WTC11 (cell line): Measurements from ENCODE around the gene LUC7L. TPM values are rescaled to one million over a fixed set of nuclear protein-coding genes. Genes with fewer than 3 reads are reported as not detected.

ENCODE experiments used
- ATAC-seq: fragments of 200-7000 bp; cut with Tn5 transposase; 2 replicates; pipeline ENCODE4 v1.10.0; 2021; ENCODE audit warnings: mild to moderate bottlenecking, moderate library complexity
- CTCF ChIA-PET: fragments of 300-600 bp; sonication (Branson Sonifier 250); formaldehyde crosslinking; loops from one replicate; lab custom pipeline; 2021; ENCODE audit warnings: antibody characterized with exemption; lab: Charles Lee
- POLR2A ChIA-PET: fragments of 350-600 bp; sonication (Branson Sonifier 250); formaldehyde crosslinking; loops from one replicate; lab custom pipeline; 2021; ENCODE audit warnings: antibody characterized with exemption; lab: Charles Lee
- DNase-seq: peaks from one replicate; pipeline ENCODE4 v3.0.0; 2021; ENCODE audit warnings: low spot score
- H3K27ac Mint-ChIP-seq: 2 replicates; pipeline ENCODE4 v1.8.0; 2021; ENCODE audit warnings: mixed read lengths
- H3K27me3 Mint-ChIP-seq: 2 replicates; pipeline ENCODE4 v1.8.0; 2021; ENCODE audit warnings: low read depth, mild to moderate bottlenecking, moderate library complexity, mixed read lengths
- H3K36me3 Mint-ChIP-seq: 2 replicates; pipeline ENCODE4 v1.8.0; 2021; ENCODE audit warnings: mixed read lengths
- H3K4me1 Mint-ChIP-seq: 2 replicates; pipeline ENCODE4 v1.8.0; 2022; ENCODE audit warnings: mixed read lengths
- H3K4me3 Mint-ChIP-seq: 2 replicates; pipeline ENCODE4 v1.8.0; 2021; ENCODE audit warnings: mild to moderate bottlenecking, moderate library complexity, mixed read lengths
- H3K9me3 Mint-ChIP-seq: 2 replicates; pipeline ENCODE4 v1.8.0; 2021; ENCODE audit warnings: mixed read lengths
- ARID4B ChIP-seq: sonication (generic); formaldehyde crosslinking; IDR thresholded peaks from 2 replicates; pipeline ENCODE4 v1.8.0; 2023; ENCODE audit warnings: missing genetic modification reagents, mild to moderate bottlenecking, borderline replicate concordance
- CREB1 ChIP-seq: sonication (generic); formaldehyde crosslinking; IDR thresholded peaks from 2 replicates; pipeline ENCODE4 v1.8.0; 2023; ENCODE audit warnings: mild to moderate bottlenecking, missing genetic modification reagents
- CREM ChIP-seq: sonication (generic); formaldehyde crosslinking; IDR thresholded peaks from 2 replicates; pipeline ENCODE4 v1.8.1; 2022; ENCODE audit warnings: mild to moderate bottlenecking, missing genetic modification reagents, moderate library complexity
- E2F5 ChIP-seq: sonication (generic); formaldehyde crosslinking; IDR thresholded peaks from 2 replicates; pipeline ENCODE4 v1.8.1; 2022; ENCODE audit warnings: mild to moderate bottlenecking, moderate library complexity, missing genetic modification reagents
- EMX1 ChIP-seq: fragments of 250-450 bp; sonication (Bioruptor Pico); IDR thresholded peaks from 2 replicates; pipeline ENCODE4 v1.8.0; 2021; ENCODE audit warnings: mild to moderate bottlenecking
- ERG ChIP-seq: fragments of 250-450 bp; sonication (Bioruptor Pico); IDR thresholded peaks from 2 replicates; pipeline ENCODE4 v1.8.0; 2021; ENCODE audit warnings: mild to moderate bottlenecking
- ESRRA ChIP-seq: sonication (generic); formaldehyde crosslinking; IDR thresholded peaks from 2 replicates; pipeline ENCODE4 v1.8.1; 2022; ENCODE audit warnings: mild to moderate bottlenecking, missing genetic modification reagents, borderline replicate concordance
- GABPB1 ChIP-seq: sonication (generic); formaldehyde crosslinking; IDR thresholded peaks from 2 replicates; pipeline ENCODE4 v1.8.1; 2023; ENCODE audit warnings: mild to moderate bottlenecking, missing genetic modification reagents
- JAZF1 ChIP-seq: fragments of 250-450 bp; sonication (Bioruptor Pico); IDR thresholded peaks from 2 replicates; pipeline ENCODE4 v1.9.0; 2021; ENCODE audit warnings: moderate library complexity, mild to moderate bottlenecking, inconsistent platforms
- KAT7 ChIP-seq: sonication (generic); formaldehyde crosslinking; IDR thresholded peaks from 2 replicates; pipeline ENCODE4 v1.8.1; 2023; ENCODE audit warnings: missing genetic modification reagents, mild to moderate bottlenecking, borderline replicate concordance
- MXD4 ChIP-seq: fragments of 250-450 bp; sonication (Bioruptor Pico); IDR thresholded peaks from 2 replicates; pipeline ENCODE4 v1.8.0; 2021; ENCODE audit warnings: mild to moderate bottlenecking, moderate library complexity, borderline replicate concordance
- NFYB ChIP-seq: sonication (generic); formaldehyde crosslinking; conservative IDR thresholded peaks from 2 replicates; pipeline ENCODE4 v1.8.0; 2022; ENCODE audit warnings: low read depth, missing genetic modification reagents
- NR3C1 ChIP-seq: sonication (generic); formaldehyde crosslinking; conservative IDR thresholded peaks from 2 replicates; pipeline ENCODE4 v1.8.1; 2023; ENCODE audit warnings: low read depth, mild to moderate bottlenecking, missing genetic modification reagents
- PREB ChIP-seq: sonication (generic); formaldehyde crosslinking; IDR thresholded peaks from 2 replicates; pipeline ENCODE4 v1.8.1; 2022; ENCODE audit warnings: mild to moderate bottlenecking, missing genetic modification reagents, moderate library complexity, borderline replicate concordance
- RELA ChIP-seq: sonication (generic); formaldehyde crosslinking; IDR thresholded peaks from 2 replicates; pipeline ENCODE4 v1.8.1; 2022; ENCODE audit warnings: missing genetic modification reagents, mild to moderate bottlenecking, borderline replicate concordance
- RORB ChIP-seq: fragments of 250-450 bp; sonication (Bioruptor Pico); IDR thresholded peaks from 2 replicates; pipeline ENCODE4 v1.9.0; 2021; ENCODE audit warnings: mild to moderate bottlenecking
- SMAD3 ChIP-seq: sonication (generic); formaldehyde crosslinking; IDR thresholded peaks from 2 replicates; pipeline ENCODE4 v1.8.0; 2022; ENCODE audit warnings: missing genetic modification reagents, mild to moderate bottlenecking, borderline replicate concordance
- TP53 ChIP-seq: sonication (generic); formaldehyde crosslinking; IDR thresholded peaks from 2 replicates; pipeline ENCODE4 v1.8.1; 2023; ENCODE audit warnings: mild to moderate bottlenecking, missing genetic modification reagents
- USF1 ChIP-seq: sonication (generic); formaldehyde crosslinking; IDR thresholded peaks from 2 replicates; pipeline ENCODE4 v1.8.0; 2022; ENCODE audit warnings: mild to moderate bottlenecking, missing genetic modification reagents
- USF2 ChIP-seq: sonication (generic); formaldehyde crosslinking; IDR thresholded peaks from 2 replicates; pipeline ENCODE4 v1.8.1; 2023; ENCODE audit warnings: mild to moderate bottlenecking, missing genetic modification reagents, moderate library complexity
- ZMAT4 ChIP-seq: fragments of 250-450 bp; sonication (Bioruptor Pico); IDR thresholded peaks from 2 replicates; pipeline ENCODE4 v1.9.0; 2021; ENCODE audit warnings: mild to moderate bottlenecking
- ZNF219 ChIP-seq: sonication (generic); formaldehyde crosslinking; IDR thresholded peaks from 2 replicates; pipeline ENCODE4 v1.8.0; 2023; ENCODE audit warnings: missing genetic modification reagents, mild to moderate bottlenecking, borderline replicate concordance
- ZNF232 ChIP-seq: sonication (generic); formaldehyde crosslinking; IDR thresholded peaks from 2 replicates; pipeline ENCODE4 v1.8.0; 2022; ENCODE audit warnings: mild to moderate bottlenecking, missing genetic modification reagents
- ZNF317 ChIP-seq: sonication (generic); formaldehyde crosslinking; IDR thresholded peaks from 2 replicates; pipeline ENCODE4 v1.8.1; 2023; ENCODE audit warnings: low read depth, mild to moderate bottlenecking, moderate library complexity, missing genetic modification reagents, borderline replicate concordance
- ZNF416 ChIP-seq: fragments of 250-450 bp; sonication (Bioruptor Pico); IDR thresholded peaks from 2 replicates; pipeline ENCODE4 v1.9.0; 2021; ENCODE audit warnings: mild to moderate bottlenecking, inconsistent platforms
- ZNF425 ChIP-seq: fragments of 250-450 bp; sonication (Bioruptor Pico); conservative IDR thresholded peaks from 2 replicates; pipeline ENCODE4 v1.9.0; 2021; ENCODE audit warnings: mild to moderate bottlenecking
- total RNA-seq: library from RNA; stranded (reverse); gene quantifications from 3 replicates; pipeline ENCODE4 v1.2.3, GENCODE V29; 2021

The LUC7L gene
- total RNA-seq, 1 experiment from 2014 or later, result 111 TPM

GRCh38 chr16:191831-192230 is 37.4 kb downstream of the LUC7L start:
- H3K4me3 Mint-ChIP-seq, result no peak overlapping the region
- POLR2A ChIA-PET, result interaction anchor here (0.7 kb wide), 1 partner anchor 87 kb away, joined by 4 read pairs; no protein-coding TSS in a partner anchor
- no peak for ATAC-seq
- DNase-seq, result no peak
- H3K27me3 Mint-ChIP-seq, result no peaks in the 10 kb centered on the region
- H3K27ac Mint-ChIP-seq, result peak overlapping the region; percentile 52
- no peaks in the 10 kb centered on the region for H3K4me1 Mint-ChIP-seq
- no peaks in the 10 kb centered on the region for H3K9me3 Mint-ChIP-seq
- TF ChIP-seq KAT7 (CRISPR knock-in tag), result no peak
- no peak for TF ChIP-seq PREB
- TF ChIP-seq NFYB, result no peak
- TF ChIP-seq ZNF219, result no peak
- no peak for TF ChIP-seq GABPB1
- TF ChIP-seq E2F5 (CRISPR knock-in tag), result no peak
- TF ChIP-seq TP53 (CRISPR knock-in tag), result no peak
- no peak for TF ChIP-seq ZNF232 (CRISPR knock-in tag)
- no peak for TF ChIP-seq RELA (CRISPR knock-in tag)
- no peak for TF ChIP-seq USF2 (CRISPR knock-in tag)
- TF ChIP-seq ZNF317, result no peak
- TF ChIP-seq SMAD3, result no peak
- no peak for TF ChIP-seq NR3C1
- TF ChIP-seq MXD4 (CRISPR knock-in tag), result no peak
- no peak for TF ChIP-seq ZMAT4
- no peak for TF ChIP-seq ERG (CRISPR knock-in tag)
- TF ChIP-seq ESRRA, result no peak
- H3K36me3 Mint-ChIP-seq, result peaks cover 75% of the 10 kb centered on the region
- CTCF ChIA-PET, result interaction anchor here (1.6 kb wide), 1 partner anchor 85 kb away, joined by 8 read pairs; no protein-coding TSS in a partner anchor

GRCh38 chr16:189604-190186 is 39.6 kb downstream of the LUC7L start:
- TF ChIP-seq JAZF1 (CRISPR knock-in tag), result no peak
- TF ChIP-seq USF1 (CRISPR knock-in tag), result no peak
- TF ChIP-seq CREM (CRISPR knock-in tag), result no peak
- TF ChIP-seq ZNF425, result no peak
- no peak for TF ChIP-seq ZNF416 (CRISPR knock-in tag)
- no peak for TF ChIP-seq ARID4B
- TF ChIP-seq RORB, result no peak
- TF ChIP-seq EMX1 (CRISPR knock-in tag), result no peak
- TF ChIP-seq CREB1, result no peak
- DNase-seq (no peak), ATAC-seq (no peak)
- peaks cover 64% of the 10 kb centered on the region for H3K36me3 Mint-ChIP-seq
- no peak overlapping the region for H3K4me3 Mint-ChIP-seq
- no peaks in the 10 kb centered on the region for H3K4me1 Mint-ChIP-seq
- CTCF ChIA-PET, result interaction anchor here (0.6 to 0.8 kb wide), 2 partner anchors 11 to 83 kb away, joined by 3 to 4 read pairs; no protein-coding TSS in a partner anchor
- H3K27me3 Mint-ChIP-seq, result no peaks in the 10 kb centered on the region
- POLR2A ChIA-PET, result no interaction called here
- no peaks in the 10 kb centered on the region for H3K9me3 Mint-ChIP-seq
- H3K27ac Mint-ChIP-seq, result 0 out of 2 replicates have a peak overlapping the region, but pooled peaks have one; percentile 7
